T47D (cell line): Measurements from ENCODE around the gene RXRB.

Experiments
- DNase-seq, 2 experiments: peaks; one replicate each; pipeline versions ENCODE4 v3.0.0 to v3.0.0-alpha.2; 2011 to 2012; ENCODE audit warnings: low read depth in 1 of 2, low spot score in 1 of 2
- JUND ChIP-seq: IDR thresholded peaks from 2 replicates; pipeline ENCODE4 v1.6.1; 2012; ENCODE audit warnings: low read depth
- in situ Hi-C: cut with HindIII; loops from 2 replicates; pipeline ENCODE4 v1.10.0; 2016; ENCODE audit warnings: low sequenced_read_pairs, low pct_unique_long_range_greater_than_20kb

The RXRB gene

GRCh38 chr6:33172688-33173534, 27.6 kb downstream of the RXRB start:
- TF ChIP-seq JUND = no peak
- in situ Hi-C loops = no loop called here
- DNase-seq = peak; percentile 72 to 87

- TF ChIP-seq JUND = no peak
- in situ Hi-C loops = no loop called here
- DNase-seq = no peak
Measured at GRCh38 chr6:33171880-33172687, 28.4 kb downstream of the RXRB start.

DNA sequence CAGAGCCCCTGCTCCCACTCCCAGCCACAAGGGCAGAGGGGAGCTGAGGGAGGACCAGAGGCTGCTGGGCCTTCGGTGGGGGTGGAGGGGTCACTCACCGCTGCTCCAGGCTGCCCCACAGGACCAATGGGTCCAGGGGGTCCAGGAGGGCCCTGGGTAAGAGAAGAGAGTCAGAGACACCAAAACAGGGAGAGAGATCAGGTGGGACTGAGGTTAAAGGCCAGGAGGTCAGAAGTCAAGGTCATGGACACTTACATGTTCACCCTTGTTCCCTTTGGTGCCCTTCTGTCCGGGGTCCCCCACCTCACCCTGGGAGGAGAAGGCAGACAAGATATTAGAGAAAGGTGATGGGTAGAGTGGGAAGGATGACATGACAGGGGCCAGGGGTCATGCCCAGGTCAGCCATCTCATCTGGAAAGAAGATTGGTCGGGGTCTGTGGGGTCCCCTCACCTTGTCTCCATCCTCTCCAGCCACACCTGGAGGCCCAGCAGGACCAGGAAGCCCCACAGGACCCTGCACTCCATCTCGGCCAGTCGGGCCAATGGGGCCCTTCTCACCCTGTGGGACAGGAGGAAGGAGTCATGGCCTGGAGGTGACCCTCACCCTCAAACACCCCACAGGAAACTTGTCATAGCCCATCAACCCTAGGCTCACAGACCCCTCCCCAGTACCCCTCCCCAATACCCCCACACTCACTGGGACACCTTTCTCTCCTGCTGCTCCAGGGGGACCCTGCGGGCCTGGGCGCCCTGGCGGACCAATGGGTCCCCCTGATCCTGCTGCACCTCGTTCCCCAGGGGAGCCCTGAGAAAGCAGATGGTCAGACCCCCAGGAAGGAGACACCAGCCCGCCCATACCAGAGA, 29.2 kb downstream of the RXRB start:
- DNase-seq = no peak
- TF ChIP-seq JUND = no peak
- in situ Hi-C loops = no loop called here

GRCh38 chr6:33170176-33171015, 30.1 kb downstream of the RXRB start:
- no peak for TF ChIP-seq JUND
- DNase-seq = no peak
- in situ Hi-C loops = no loop called here

- no peak for DNase-seq
- in situ Hi-C loops = no loop called here
- TF ChIP-seq JUND = no peak
Measured at GRCh38 chr6:33169291-33170175, 30.9 kb downstream of the RXRB start.

DNA sequence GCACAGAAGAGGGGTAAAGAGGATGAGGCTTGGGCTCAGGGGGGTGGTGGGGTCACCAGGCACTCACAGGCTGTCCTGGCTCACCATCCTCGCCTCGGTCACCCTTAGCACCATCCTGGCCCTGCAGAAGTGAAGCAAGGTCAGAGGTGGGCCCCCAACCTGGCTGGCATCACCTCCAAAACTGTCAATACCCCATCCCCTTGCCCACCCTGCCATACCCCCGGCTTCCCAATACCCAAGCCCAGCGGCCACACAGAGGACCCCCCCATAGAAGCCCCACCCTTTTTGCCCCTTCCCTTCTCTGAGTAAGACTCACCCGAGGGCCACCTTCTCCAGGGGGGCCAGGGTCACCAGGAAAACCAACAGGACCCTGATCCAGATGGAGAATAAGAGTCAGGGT, 31.8 kb downstream of the RXRB start:
- TF ChIP-seq JUND = no peak
- no peak for DNase-seq
- in situ Hi-C loops = no loop called here

DNA sequence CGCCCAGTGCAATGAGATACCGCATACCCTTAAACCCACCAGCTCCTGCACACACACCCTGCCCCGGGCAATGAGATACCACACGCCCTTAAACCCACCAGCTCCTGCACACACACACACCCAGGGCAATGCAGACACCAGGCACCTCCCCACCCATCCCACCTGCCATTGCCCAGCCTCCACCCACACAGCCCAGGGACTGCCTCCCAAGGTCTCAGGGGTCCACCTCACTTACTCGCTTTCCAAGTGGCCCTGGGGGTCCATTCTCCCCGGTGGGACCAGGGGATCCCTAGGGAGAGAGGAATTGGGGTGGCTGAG, 32.2 kb downstream of the RXRB start:
- in situ Hi-C loops = no loop called here
- no peak for DNase-seq
- TF ChIP-seq JUND = no peak

- no peak for DNase-seq
- TF ChIP-seq JUND = no peak
- in situ Hi-C loops = no loop called here
Measured at GRCh38 chr6:33167374-33168283, 32.8 kb downstream of the RXRB start.

DNA sequence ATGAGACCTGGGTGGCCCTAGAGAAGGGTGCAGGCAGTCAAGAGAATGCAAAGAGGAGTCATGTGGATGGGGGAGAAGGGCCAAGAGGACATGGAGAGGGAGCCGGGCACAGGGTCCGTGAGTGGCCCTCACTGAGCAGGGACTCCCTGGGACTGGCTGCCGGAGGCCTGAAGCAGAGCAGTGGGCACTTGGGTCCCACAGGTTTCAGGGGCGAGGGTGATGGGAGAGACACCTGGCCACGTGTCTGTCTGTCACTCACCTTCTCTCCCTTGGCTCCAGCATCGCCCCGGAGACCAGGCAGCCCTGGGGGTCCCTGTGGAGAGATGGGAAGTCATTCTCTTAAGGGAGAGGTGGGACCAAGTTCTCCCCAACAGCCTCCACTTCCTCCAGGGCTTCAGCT, 33.7 kb downstream of the RXRB start:
- in situ Hi-C loops = no loop called here
- no peak for DNase-seq
- TF ChIP-seq JUND = no peak

DNA sequence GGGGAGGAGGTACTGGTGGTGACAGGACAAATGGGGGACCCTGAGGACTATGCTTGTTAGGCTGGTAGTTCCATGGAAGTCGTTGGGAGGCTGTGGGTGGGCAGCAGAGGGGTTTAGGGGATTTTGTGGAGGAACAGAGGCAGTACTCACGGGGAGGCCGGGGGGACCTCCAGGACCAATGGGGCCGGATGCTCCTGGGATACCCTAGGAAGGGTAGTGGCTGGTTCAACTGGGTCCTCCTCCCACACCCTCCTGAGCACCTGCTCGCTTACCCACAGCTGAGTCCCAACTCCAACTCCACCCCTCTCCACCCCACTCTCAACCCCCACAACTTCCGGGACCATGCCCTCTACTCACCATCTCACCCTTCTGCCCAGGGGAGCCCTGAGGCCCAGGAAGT, 34.1 kb downstream of the RXRB start:
- DNase-seq = no peak
- in situ Hi-C loops = no loop called here
- no peak for TF ChIP-seq JUND
